SK-N-SH (cell line): Measurements from ENCODE around the gene NUP155.

Source experiments
- CTCF ChIP-seq: fragments of 200-600 bp; sonication (generic); IDR thresholded peaks from 2 replicates; pipeline ENCODE4 v1.6.1; 2017; ENCODE audit warnings: antibody characterized with exemption, mild to moderate bottlenecking, moderate library complexity
- ELF1 ChIP-seq: IDR thresholded peaks from 2 replicates; pipeline ENCODE4 v1.4.0; 2012
- FOSL2 ChIP-seq: IDR thresholded peaks from 2 replicates; pipeline ENCODE4 v1.4.0; 2012; ENCODE audit warnings: low read depth, mild to moderate bottlenecking, moderate library complexity, borderline replicate concordance
- SIN3A ChIP-seq: IDR thresholded peaks from 2 replicates; pipeline ENCODE4 v1.6.1; 2012; ENCODE audit warnings: low read depth, mild to moderate bottlenecking, low read length, moderate library complexity, borderline replicate concordance
- SMC3 ChIP-seq: IDR thresholded peaks from 2 replicates; pipeline ENCODE4 v1.6.1; 2012; ENCODE audit warnings: low read depth, low read length, improper control_type of control experiment
- TCF12 ChIP-seq: IDR thresholded peaks from 2 replicates; pipeline ENCODE4 v1.4.0; 2012
- TEAD4 ChIP-seq: IDR thresholded peaks from 2 replicates; pipeline ENCODE4 v1.4.0; 2012; ENCODE audit warnings: mild to moderate bottlenecking, borderline replicate concordance; ENCODE audit not compliant: insufficient read depth
- TF ChIP-seq, protein P1 (sequence below): IDR thresholded peaks from 2 replicates; pipeline ENCODE4 v1.4.0; 2012; ENCODE audit warnings: low read depth

DNA sequence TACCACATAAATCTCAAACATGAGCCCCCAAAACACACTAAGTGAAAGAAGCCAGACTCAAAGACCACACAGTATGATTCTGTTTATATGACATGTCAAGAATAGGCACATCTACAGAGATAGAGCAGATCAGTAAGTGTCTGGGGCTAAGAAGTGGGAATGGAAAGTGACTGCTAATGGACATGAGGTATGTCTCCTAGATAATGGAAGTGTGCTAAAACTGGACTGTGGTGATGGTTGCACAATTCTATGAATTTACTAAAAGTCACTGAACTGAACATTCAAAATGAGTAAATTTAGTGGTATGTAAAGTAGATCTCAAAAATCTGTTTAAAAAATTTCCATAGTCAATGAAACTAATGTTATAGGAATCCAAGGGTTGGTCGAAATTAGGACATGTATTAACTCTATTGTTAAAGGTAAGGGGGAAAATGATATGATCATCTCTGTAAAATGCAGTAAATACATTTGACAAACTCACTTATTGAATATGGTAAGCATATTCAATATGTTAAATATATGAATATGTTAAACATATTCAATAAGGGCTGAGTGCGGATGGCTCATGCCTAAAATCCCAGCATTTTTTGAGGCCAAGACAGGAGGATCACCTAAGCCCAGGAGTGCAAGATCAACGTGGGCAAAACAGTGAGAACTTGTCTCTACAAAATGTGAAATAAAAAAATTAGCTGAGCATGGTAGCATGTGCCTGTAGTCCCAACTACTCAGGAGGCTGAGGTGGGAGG, 51.7 kb downstream of the NUP155 start:
- TF ChIP-seq FOSL2 (no peak), ELF1 (no peak), CTCF (no peak), TEAD4 (no peak), SIN3A (no peak), SMC3 (no peak), TCF12 (no peak)
- TF ChIP-seq, protein P1, sequence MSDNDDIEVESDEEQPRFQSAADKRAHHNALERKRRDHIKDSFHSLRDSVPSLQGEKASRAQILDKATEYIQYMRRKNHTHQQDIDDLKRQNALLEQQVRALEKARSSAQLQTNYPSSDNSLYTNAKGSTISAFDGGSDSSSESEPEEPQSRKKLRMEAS, result no peak
